Measurements from ENCODE around the gene ABHD14A. TPM values are rescaled to one million over a fixed set of nuclear protein-coding genes. Genes with fewer than 3 reads are reported as not detected.

Gene ABHD14A
- total RNA-seq, 1 experiment from 2014 or later = 3.8 TPM

DNA sequence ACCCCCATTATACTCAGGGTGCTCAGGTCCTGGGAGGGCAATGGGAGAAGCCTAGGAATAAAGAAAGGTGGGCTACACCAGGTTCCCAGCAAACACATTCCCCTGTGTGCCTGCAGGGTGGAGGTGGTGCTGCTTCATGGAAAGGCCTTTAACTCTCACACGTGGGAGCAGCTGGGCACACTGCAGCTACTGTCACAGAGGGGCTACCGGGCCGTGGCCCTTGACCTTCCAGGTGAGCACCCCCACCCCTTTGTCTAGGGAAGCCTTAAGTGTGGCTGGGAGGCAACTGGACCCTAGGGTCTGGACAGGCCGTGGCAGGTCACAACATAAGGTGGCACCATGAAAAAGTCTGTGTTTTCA lies 3.3 kb downstream of the ABHD14A start:
- Mint-ChIP-seq H3K4me3 (no peak overlapping the region), H3K27me3 (ENCODE audit: low read depth) (peaks cover 43% of the 10 kb centered on the region), H3K4me1 (peaks cover 26% of the 10 kb centered on the region), H3K27ac (no peak overlapping the region), H3K9me3 (no peaks in the 10 kb centered on the region), H3K36me3 (peaks cover 2% of the 10 kb centered on the region; the same call in 1 of the 2 replicates)
- ATAC-seq (no peak), DNase-seq (ENCODE audit: low spot score) (no peak)
- ChIA-PET CTCF (no interaction called here), POLR2A (interaction anchor here (0.6 kb wide), 1 partner anchor 14 kb away, joined by 3 read pairs; no protein-coding TSS in a partner anchor)
- TF ChIP-seq SMAD4 (CRISPR knock-in tag; IDR thresholded peaks at IDR 0.05) = no peak
- no peak for TF ChIP-seq KAT7 (CRISPR knock-in tag; IDR thresholded peaks at IDR 0.05; ENCODE audit: borderline replicate concordance)
- TF ChIP-seq, protein P1, sequence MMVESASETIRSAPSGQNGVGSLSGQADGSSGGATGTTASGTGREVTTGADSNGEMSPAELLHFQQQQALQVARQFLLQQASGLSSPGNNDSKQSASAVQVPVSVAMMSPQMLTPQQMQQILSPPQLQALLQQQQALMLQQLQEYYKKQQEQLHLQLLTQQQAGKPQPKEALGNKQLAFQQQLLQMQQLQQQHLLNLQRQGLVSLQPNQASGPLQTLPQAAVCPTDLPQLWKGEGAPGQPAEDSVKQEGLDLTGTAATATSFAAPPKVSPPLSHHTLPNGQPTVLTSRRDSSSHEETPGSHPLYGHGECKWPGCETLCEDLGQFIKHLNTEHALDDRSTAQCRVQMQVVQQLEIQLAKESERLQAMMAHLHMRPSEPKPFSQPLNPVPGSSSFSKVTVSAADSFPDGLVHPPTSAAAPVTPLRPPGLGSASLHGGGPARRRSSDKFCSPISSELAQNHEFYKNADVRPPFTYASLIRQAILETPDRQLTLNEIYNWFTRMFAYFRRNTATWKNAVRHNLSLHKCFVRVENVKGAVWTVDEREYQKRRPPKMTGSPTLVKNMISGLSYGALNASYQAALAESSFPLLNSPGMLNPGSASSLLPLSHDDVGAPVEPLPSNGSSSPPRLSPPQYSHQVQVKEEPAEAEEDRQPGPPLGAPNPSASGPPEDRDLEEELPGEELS (CRISPR knock-in tag; IDR thresholded peaks at IDR 0.05) = no peak
- TF ChIP-seq ZNF219 (CRISPR knock-in tag; IDR thresholded peaks at IDR 0.05; ENCODE audit: borderline replicate concordance) = no peak
- TF ChIP-seq GABPB1 (CRISPR knock-in tag; IDR thresholded peaks at IDR 0.05) = no peak
- TF ChIP-seq, protein P2, sequence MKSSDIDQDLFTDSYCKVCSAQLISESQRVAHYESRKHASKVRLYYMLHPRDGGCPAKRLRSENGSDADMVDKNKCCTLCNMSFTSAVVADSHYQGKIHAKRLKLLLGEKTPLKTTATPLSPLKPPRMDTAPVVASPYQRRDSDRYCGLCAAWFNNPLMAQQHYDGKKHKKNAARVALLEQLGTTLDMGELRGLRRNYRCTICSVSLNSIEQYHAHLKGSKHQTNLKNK (CRISPR knock-in tag; IDR thresholded peaks at IDR 0.05) = no peak
- no peak for TF ChIP-seq NFE2L1 (CRISPR knock-in tag; IDR thresholded peaks at IDR 0.05)
- no peak for TF ChIP-seq TP53 (CRISPR knock-in tag; IDR thresholded peaks at IDR 0.05)
- no peak for TF ChIP-seq CTCF (IDR thresholded peaks at IDR 0.05)
- no peak for TF ChIP-seq HMGA2 (CRISPR knock-in tag; IDR thresholded peaks at IDR 0.05)
- TF ChIP-seq, protein P3, sequence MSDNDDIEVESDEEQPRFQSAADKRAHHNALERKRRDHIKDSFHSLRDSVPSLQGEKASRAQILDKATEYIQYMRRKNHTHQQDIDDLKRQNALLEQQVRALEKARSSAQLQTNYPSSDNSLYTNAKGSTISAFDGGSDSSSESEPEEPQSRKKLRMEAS (CRISPR knock-in tag; IDR thresholded peaks at IDR 0.05) = no peak
- no peak for TF ChIP-seq ZNF396 (CRISPR knock-in tag; IDR thresholded peaks at IDR 0.05; ENCODE audit: borderline replicate concordance)
- no peak for TF ChIP-seq FOXK1 (CRISPR knock-in tag; IDR thresholded peaks at IDR 0.05)
- no peak for TF ChIP-seq ZNF232 (CRISPR knock-in tag; IDR thresholded peaks at IDR 0.05)
- TF ChIP-seq EMX1 (CRISPR knock-in tag; IDR thresholded peaks at IDR 0.05) = no peak

DNA sequence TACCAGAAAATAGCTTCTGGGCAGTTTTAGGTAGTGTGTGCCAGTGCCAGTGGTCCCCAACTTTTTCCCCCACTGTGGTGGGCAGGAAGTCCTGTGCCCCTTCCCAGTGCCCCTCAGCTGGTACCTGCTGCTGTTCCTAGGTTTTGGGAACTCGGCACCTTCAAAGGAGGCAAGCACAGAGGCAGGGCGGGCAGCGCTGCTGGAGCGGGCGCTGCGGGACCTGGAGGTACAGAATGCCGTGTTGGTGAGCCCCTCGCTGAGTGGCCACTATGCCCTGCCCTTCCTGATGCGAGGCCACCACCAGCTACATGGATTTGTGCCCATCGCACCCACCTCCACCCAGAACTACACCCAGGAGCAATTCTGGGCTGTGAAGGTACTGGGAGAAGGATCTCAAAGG lies 5.4 kb downstream of the ABHD14A start:
- no peak for DNase-seq (ENCODE audit: low spot score)
- Mint-ChIP-seq H3K9me3 (no peaks in the 10 kb centered on the region), H3K4me3 (no peak overlapping the region), H3K36me3 (peaks cover 2% of the 10 kb centered on the region; the same call in 1 of the 2 replicates), H3K4me1 (peaks cover 26% of the 10 kb centered on the region), H3K27me3 (ENCODE audit: low read depth) (peaks cover 30% of the 10 kb centered on the region), H3K27ac (no peak overlapping the region)
- ChIA-PET POLR2A (interaction anchor here (1.4 kb wide), 1 partner anchor 11 kb away, joined by 8 read pairs; no protein-coding TSS in a partner anchor), CTCF (no interaction called here)
- no peak for ATAC-seq
- TF ChIP-seq AR (CRISPR knock-in tag; IDR thresholded peaks at IDR 0.05) (no peak), ZNF317 (CRISPR knock-in tag; IDR thresholded peaks at IDR 0.05; ENCODE audit: borderline replicate concordance, low read depth) (no peak), SMAD4 (CRISPR knock-in tag; IDR thresholded peaks at IDR 0.05) (no peak), ZNF425 (CRISPR knock-in tag; conservative IDR thresholded peaks at IDR 0.05) (no peak), FOXJ3 (CRISPR knock-in tag; IDR thresholded peaks at IDR 0.05; ENCODE audit: borderline replicate concordance) (no peak), ZNF423 (CRISPR knock-in tag; IDR thresholded peaks at IDR 0.05) (no peak), NFE2L1 (CRISPR knock-in tag; IDR thresholded peaks at IDR 0.05) (no peak), TEAD4 (CRISPR knock-in tag; IDR thresholded peaks at IDR 0.05) (no peak), ESRRA (CRISPR knock-in tag; IDR thresholded peaks at IDR 0.05; ENCODE audit: borderline replicate concordance) (no peak), TCF7 (CRISPR knock-in tag; IDR thresholded peaks at IDR 0.05; ENCODE audit: low read depth) (no peak), OVOL2 (CRISPR knock-in tag; IDR thresholded peaks at IDR 0.05; ENCODE audit: borderline replicate concordance) (no peak), TEAD1 (CRISPR knock-in tag; IDR thresholded peaks at IDR 0.05) (no peak)
- TF ChIP-seq, protein P3 (CRISPR knock-in tag; IDR thresholded peaks at IDR 0.05) = no peak
- TF ChIP-seq, protein P4, sequence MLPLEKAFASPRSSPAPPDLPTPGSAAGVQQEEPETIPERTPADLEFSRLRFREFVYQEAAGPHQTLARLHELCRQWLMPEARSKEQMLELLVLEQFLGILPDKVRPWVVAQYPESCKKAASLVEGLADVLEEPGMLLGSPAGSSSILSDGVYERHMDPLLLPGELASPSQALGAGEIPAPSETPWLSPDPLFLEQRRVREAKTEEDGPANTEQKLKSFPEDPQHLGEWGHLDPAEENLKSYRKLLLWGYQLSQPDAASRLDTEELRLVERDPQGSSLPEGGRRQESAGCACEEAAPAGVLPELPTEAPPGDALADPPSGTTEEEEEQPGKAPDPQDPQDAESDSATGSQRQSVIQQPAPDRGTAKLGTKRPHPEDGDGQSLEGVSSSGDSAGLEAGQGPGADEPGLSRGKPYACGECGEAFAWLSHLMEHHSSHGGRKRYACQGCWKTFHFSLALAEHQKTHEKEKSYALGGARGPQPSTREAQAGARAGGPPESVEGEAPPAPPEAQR (CRISPR knock-in tag; IDR thresholded peaks at IDR 0.05) = no peak
